ENCODE data around the gene MCM3.

Gene MCM3

DNA sequence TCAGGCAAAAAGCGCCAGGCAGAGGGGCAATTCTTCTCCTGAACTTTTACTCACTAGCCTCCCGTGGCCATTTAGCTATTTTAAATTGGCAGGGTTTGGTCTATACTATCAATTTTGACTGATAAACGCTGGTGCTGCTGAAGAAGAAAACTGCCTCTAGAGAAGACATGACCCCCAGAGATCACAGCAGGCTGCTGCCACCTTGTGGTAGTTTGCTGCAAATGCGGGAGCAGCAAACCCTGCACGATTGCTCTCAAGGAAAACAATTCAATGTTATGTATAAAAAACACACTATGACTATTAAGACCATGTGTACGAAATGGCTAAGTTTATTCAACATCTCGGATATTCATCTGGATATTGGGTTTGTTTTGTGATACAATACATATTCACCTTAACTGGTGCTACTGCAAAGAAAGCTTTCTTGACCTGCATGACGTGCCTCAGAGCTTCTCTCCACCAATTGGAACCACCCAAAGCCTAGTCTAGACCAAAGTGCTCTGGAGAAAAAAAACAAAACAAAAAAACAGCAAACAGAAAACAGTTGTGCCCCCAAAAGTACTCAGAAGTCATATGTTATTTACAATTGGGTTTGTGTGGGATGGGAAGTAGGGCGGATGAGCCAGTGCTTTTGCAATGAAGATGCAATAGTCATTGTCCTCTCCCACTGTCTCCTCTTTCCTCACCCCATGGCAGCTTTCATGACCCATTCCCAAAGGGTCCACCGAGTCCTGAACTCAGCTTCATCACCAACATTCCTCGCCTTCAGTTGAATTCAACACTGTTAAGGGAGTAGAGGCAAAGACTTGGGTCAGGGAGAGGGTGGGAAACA, 20.6 kb downstream of the MCM3 start:
- no peak for TF ChIP-seq FOXM1 (IDR thresholded peaks at IDR 0.05; ENCODE audit: borderline replicate concordance, low read depth)
- peak; percentile 59 for TF ChIP-seq RAD21 (IDR thresholded peaks at IDR 0.05; ENCODE audit: low read depth)

DNA sequence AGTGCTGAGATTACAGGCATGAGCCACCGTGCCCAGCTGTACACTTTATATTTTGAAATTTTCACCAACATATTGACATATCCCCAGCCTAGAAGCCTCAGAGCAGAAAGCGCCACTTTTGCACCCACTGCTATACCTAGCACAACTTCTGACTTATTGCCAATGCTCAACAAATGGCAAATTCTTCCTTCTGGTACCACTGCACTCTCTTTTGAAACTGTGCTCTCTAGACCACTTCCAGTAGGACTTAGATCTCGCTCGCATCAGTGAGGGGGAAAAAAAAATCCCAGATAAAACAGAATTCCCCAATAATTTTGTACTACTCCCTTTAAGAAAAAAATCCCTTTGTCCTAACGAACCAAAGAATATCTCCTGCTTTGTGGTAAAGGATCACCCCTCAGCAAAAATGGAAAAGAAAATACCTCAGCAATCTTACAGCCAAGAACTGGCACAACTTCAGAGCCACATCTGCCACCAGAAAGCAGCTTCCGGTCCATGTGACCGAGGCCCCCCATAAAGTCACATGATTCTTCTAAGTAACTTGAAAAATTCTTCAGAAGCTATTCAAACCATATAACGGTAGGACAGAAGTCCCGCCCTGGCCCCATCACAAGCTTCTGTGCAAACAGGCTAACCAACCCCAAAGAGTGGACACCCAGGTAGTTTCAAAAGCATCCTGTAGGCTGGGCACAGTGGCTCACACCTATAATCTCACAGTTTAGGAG, 21.8 kb downstream of the MCM3 start:
- TF ChIP-seq, protein P1, sequence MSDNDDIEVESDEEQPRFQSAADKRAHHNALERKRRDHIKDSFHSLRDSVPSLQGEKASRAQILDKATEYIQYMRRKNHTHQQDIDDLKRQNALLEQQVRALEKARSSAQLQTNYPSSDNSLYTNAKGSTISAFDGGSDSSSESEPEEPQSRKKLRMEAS (IDR thresholded peaks at IDR 0.05), result no peak
- TF ChIP-seq FOXM1 (IDR thresholded peaks at IDR 0.05; ENCODE audit: borderline replicate concordance, low read depth), result no peak
- no peak for TF ChIP-seq CREB1 (IDR thresholded peaks at IDR 0.05; ENCODE audit: low read depth)
- TF ChIP-seq ZBTB7A (IDR thresholded peaks at IDR 0.05; ENCODE audit: low read depth), result no peak
- no peak for TF ChIP-seq TCF12 (IDR thresholded peaks at IDR 0.05; ENCODE audit: low read depth)
- TF ChIP-seq CEBPB (IDR thresholded peaks at IDR 0.05), result no peak
- TF ChIP-seq EGR1 (IDR thresholded peaks at IDR 0.05), result no peak
- no peak for TF ChIP-seq EP300 (IDR thresholded peaks at IDR 0.05; ENCODE audit: borderline replicate concordance)
- TF ChIP-seq TAF1 (IDR thresholded peaks at IDR 0.05; ENCODE audit: low read depth), result no peak

DNA sequence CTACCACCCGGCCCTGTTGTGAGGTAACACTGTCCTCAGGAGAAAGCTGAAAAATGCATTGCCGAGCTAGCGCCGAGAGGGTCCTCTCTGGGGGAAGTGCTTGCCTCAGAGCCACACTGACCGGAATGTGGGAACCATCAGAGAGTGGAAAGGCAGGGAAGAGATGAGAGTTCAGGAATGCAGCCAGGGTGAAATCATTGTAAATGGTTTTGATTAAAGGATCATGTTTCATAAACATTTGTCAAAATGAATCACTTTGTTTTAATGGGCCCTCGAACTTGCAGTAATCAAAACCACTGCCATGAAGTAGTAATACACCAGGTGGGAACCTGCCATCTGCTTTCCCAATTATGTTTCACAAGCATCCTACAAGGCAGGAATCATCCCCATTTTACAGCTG, 23.3 kb downstream of the MCM3 start:
- TF ChIP-seq YY1 (IDR thresholded peaks at IDR 0.05; ENCODE audit: low read depth) (no peak), FOXM1 (IDR thresholded peaks at IDR 0.05; ENCODE audit: borderline replicate concordance, low read depth) (no peak), RAD21 (IDR thresholded peaks at IDR 0.05; ENCODE audit: low read depth) (no peak), EGR1 (IDR thresholded peaks at IDR 0.05) (no peak), TCF12 (IDR thresholded peaks at IDR 0.05; ENCODE audit: low read depth) (no peak), TEAD4 (IDR thresholded peaks at IDR 0.05) (no peak), NFIC (IDR thresholded peaks at IDR 0.05) (no peak)

DNA sequence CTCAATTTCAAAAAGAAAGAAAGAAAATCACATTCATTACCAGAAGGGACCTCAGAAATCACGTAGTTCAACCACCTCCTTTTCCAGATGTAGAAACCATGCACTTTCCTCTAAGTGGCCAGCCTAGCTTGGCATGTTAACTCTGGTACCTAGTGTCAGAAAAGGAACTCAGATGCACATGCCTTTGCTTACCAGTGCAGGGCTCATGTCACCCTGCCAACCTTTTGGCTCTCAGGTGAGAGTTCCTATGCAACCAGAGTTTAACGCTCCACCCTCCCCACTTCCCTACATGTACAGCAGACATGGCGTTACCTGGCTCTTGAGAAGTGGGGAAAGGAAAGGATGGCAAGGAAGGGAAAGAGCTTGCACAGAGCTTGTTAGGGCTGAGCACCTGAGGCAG, 23.9 kb downstream of the MCM3 start:
- TF ChIP-seq EGR1 (IDR thresholded peaks at IDR 0.05) (no peak), CEBPB (IDR thresholded peaks at IDR 0.05) (no peak), ZBTB7A (IDR thresholded peaks at IDR 0.05; ENCODE audit: low read depth) (no peak), NFIC (IDR thresholded peaks at IDR 0.05) (no peak), TEAD4 (IDR thresholded peaks at IDR 0.05) (no peak), CREB1 (IDR thresholded peaks at IDR 0.05; ENCODE audit: low read depth) (no peak), YY1 (IDR thresholded peaks at IDR 0.05; ENCODE audit: low read depth) (no peak), TCF12 (IDR thresholded peaks at IDR 0.05; ENCODE audit: low read depth) (no peak), EP300 (IDR thresholded peaks at IDR 0.05; ENCODE audit: borderline replicate concordance) (no peak), TAF1 (IDR thresholded peaks at IDR 0.05; ENCODE audit: low read depth) (no peak), FOXM1 (IDR thresholded peaks at IDR 0.05; ENCODE audit: borderline replicate concordance, low read depth) (no peak), RAD21 (IDR thresholded peaks at IDR 0.05; ENCODE audit: low read depth) (no peak)
- TF ChIP-seq, protein P2, sequence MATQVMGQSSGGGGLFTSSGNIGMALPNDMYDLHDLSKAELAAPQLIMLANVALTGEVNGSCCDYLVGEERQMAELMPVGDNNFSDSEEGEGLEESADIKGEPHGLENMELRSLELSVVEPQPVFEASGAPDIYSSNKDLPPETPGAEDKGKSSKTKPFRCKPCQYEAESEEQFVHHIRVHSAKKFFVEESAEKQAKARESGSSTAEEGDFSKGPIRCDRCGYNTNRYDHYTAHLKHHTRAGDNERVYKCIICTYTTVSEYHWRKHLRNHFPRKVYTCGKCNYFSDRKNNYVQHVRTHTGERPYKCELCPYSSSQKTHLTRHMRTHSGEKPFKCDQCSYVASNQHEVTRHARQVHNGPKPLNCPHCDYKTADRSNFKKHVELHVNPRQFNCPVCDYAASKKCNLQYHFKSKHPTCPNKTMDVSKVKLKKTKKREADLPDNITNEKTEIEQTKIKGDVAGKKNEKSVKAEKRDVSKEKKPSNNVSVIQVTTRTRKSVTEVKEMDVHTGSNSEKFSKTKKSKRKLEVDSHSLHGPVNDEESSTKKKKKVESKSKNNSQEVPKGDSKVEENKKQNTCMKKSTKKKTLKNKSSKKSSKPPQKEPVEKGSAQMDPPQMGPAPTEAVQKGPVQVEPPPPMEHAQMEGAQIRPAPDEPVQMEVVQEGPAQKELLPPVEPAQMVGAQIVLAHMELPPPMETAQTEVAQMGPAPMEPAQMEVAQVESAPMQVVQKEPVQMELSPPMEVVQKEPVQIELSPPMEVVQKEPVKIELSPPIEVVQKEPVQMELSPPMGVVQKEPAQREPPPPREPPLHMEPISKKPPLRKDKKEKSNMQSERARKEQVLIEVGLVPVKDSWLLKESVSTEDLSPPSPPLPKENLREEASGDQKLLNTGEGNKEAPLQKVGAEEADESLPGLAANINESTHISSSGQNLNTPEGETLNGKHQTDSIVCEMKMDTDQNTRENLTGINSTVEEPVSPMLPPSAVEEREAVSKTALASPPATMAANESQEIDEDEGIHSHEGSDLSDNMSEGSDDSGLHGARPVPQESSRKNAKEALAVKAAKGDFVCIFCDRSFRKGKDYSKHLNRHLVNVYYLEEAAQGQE (IDR thresholded peaks at IDR 0.05; ENCODE audit: low read depth), result no peak
- TF ChIP-seq, protein P3, sequence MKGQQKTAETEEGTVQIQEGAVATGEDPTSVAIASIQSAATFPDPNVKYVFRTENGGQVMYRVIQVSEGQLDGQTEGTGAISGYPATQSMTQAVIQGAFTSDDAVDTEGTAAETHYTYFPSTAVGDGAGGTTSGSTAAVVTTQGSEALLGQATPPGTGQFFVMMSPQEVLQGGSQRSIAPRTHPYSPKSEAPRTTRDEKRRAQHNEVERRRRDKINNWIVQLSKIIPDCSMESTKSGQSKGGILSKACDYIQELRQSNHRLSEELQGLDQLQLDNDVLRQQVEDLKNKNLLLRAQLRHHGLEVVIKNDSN (IDR thresholded peaks at IDR 0.05), result no peak
- TF ChIP-seq, protein P1 (IDR thresholded peaks at IDR 0.05), result no peak

DNA sequence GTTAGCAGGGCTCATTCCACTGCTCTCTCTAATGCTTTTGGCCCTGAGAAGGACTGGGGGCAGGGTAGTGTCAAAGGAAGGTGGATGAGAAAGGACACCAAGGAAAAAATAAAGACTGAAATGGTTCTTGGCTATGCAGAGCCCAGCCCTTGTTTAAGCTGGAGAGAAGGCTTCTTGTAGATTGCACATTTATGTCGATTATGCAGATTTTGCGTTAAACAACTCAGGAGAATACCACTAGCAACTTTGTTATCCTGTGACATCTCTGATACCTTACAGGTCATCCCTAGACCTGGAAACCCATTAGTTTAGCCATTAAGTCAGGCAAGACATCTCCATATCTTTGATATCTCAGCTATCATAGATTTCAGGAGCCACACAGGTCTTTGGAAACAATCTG, 29.1 kb downstream of the MCM3 start:
- no peak for TF ChIP-seq ZBTB7A (IDR thresholded peaks at IDR 0.05; ENCODE audit: low read depth)
- TF ChIP-seq, protein P2 (IDR thresholded peaks at IDR 0.05; ENCODE audit: low read depth), result no peak
- no peak for TF ChIP-seq TAF1 (IDR thresholded peaks at IDR 0.05; ENCODE audit: low read depth)
- TF ChIP-seq CEBPB (IDR thresholded peaks at IDR 0.05), result no peak
- no peak for TF ChIP-seq YY1 (IDR thresholded peaks at IDR 0.05; ENCODE audit: low read depth)
- TF ChIP-seq NFIC (IDR thresholded peaks at IDR 0.05), result no peak
- TF ChIP-seq, protein P1 (IDR thresholded peaks at IDR 0.05), result no peak
- TF ChIP-seq FOXM1 (IDR thresholded peaks at IDR 0.05; ENCODE audit: borderline replicate concordance, low read depth), result no peak
- TF ChIP-seq TCF12 (IDR thresholded peaks at IDR 0.05; ENCODE audit: low read depth), result no peak

Data from Ishikawa (cell line).